Keratinocyte (primary cell): ENCODE measurements around the gene HOTAIR.

Experiments used
- CTCF ChIP-seq, 3 experiments: IDR thresholded peaks in 1 of 3; conservative IDR thresholded peaks in 1 of 3; optimal IDR thresholded peaks in 1 of 3; 2 replicates in 2 of 3; 3 replicates in 1 of 3; pipeline versions ENCODE3 to v1.5.1; 2011; ENCODE audit warnings: low read length in 3 of 3, mild to moderate bottlenecking in 3 of 3, moderate library complexity in 2 of 3, control low read depth in 1 of 3, inconsistent platforms in 1 of 3; ENCODE audit not compliant: insufficient read depth in 2 of 3; ENCODE audit errors: extremely low read depth in 1 of 3
- EZH2 ChIP-seq: IDR thresholded peaks from one replicate; pipeline ENCODE4 v1.6.1; 2012; ENCODE audit warnings: inconsistent platforms, mild to moderate bottlenecking, low read length, moderate library complexity

GRCh38 chr12:53960187-53961024 is 14.3 kb downstream of the HOTAIR start:
- no peak for TF ChIP-seq CTCF (optimal IDR thresholded peaks at IDR 0.05 in 1 of 3, IDR thresholded peaks at IDR 0.05 in 1 of 3, conservative IDR thresholded peaks at IDR 0.05 in 1 of 3; ENCODE audit: extremely low read depth in 1 of 3, insufficient read depth in 2 of 3, low read length in 3 of 3)
- TF ChIP-seq EZH2 = no peak
